ENCODE results near the gene SIRPA. TPM values are rescaled to one million over a fixed set of nuclear protein-coding genes. Genes with fewer than 3 reads are reported as not detected.
A peak's percentile ranks its signal among the peaks of the same experiment; 100 is the strongest.

The SIRPA gene
- total RNA-seq, 1 donor from 2014 or later = 35.5 TPM

- H3K4me2 ChIP-seq (ENCODE audit: low read length) = no peak overlapping the region
- Mint-ChIP-seq H3K9me3 (ENCODE audit: unreplicated experiment) (peaks cover 4% of the 10 kb centered on the region), H3K4me1 (ENCODE audit: low read depth, unreplicated experiment) (peaks cover 7% of the 10 kb centered on the region), H3K27me3 (ENCODE audit: low read depth, unreplicated experiment) (peaks cover 16% of the 10 kb centered on the region), H3K27ac (ENCODE audit: unreplicated experiment) (peak overlapping the region; percentile 4), H3K4me3 (ENCODE audit: unreplicated experiment) (no peak overlapping the region), H3K36me3 (ENCODE audit: low read depth, unreplicated experiment) (peaks cover 5% of the 10 kb centered on the region)
- no peaks in the 10 kb centered on the region for H3K9me3 ChIP-seq (ENCODE audit: insufficient read depth, low read depth, low read length)
- H4K20me1 ChIP-seq (ENCODE audit: insufficient read depth, low read length) = no peaks in the 10 kb centered on the region
- H3K27me3 ChIP-seq (ENCODE audit: insufficient read depth, low read length) = peaks cover 16% of the 10 kb centered on the region
- TF ChIP-seq CTCF (IDR thresholded peaks at IDR 0.05; ENCODE audit: insufficient read depth, low read depth, low read length) (no peak), EZH2 (IDR thresholded peaks at IDR 0.05; ENCODE audit: insufficient read depth, low read length) (no peak)
- H2AFZ ChIP-seq (ENCODE audit: low read depth, low read length) = no peak overlapping the region
- H3K4me1 ChIP-seq (ENCODE audit: insufficient read depth, low read length) = no peaks in the 10 kb centered on the region
- H3K4me3 ChIP-seq (ENCODE audit: insufficient read depth, low read depth, low read length) = no peak overlapping the region
- H3K79me2 ChIP-seq (ENCODE audit: insufficient read depth, low read length) = no peaks in the 10 kb centered on the region
- no peaks in the 10 kb centered on the region for H3K36me3 ChIP-seq (ENCODE audit: insufficient read depth, low read length)
- DNase-seq (ENCODE audit: low read depth) (peak; percentile 49), FAIRE-seq (no peak)
- H3K27ac ChIP-seq (ENCODE audit: low read depth, low read length) = no peak overlapping the region
- no peak overlapping the region for H3K9ac ChIP-seq (ENCODE audit: low read length)
These were observed 26.4 kb upstream of the SIRPA start for GRCh38 chr20:1868856-1869255.

GRCh38 chr20:1870323-1870722 lies 24.9 kb upstream of the SIRPA start:
- no peak overlapping the region for H3K4me3 ChIP-seq (ENCODE audit: insufficient read depth, low read depth, low read length)
- H3K79me2 ChIP-seq (ENCODE audit: insufficient read depth, low read length) = no peaks in the 10 kb centered on the region
- H2AFZ ChIP-seq (ENCODE audit: low read depth, low read length) = no peak overlapping the region
- DNase-seq (ENCODE audit: low read depth) (no peak), FAIRE-seq (no peak)
- no peak overlapping the region for H3K4me2 ChIP-seq (ENCODE audit: low read length)
- no peak overlapping the region for H3K4me3 Mint-ChIP-seq (ENCODE audit: unreplicated experiment)
- H3K36me3 ChIP-seq (ENCODE audit: insufficient read depth, low read length) = no peaks in the 10 kb centered on the region
- no peaks in the 10 kb centered on the region for H3K9me3 ChIP-seq (ENCODE audit: insufficient read depth, low read depth, low read length)
- no peaks in the 10 kb centered on the region for H3K4me1 ChIP-seq (ENCODE audit: insufficient read depth, low read length)
- no peak overlapping the region for H3K9ac ChIP-seq (ENCODE audit: low read length)
- peaks cover 16% of the 10 kb centered on the region for H3K27me3 ChIP-seq (ENCODE audit: insufficient read depth, low read length)
- peaks cover 16% of the 10 kb centered on the region for H3K27me3 Mint-ChIP-seq (ENCODE audit: low read depth, unreplicated experiment)
- H3K36me3 Mint-ChIP-seq (ENCODE audit: low read depth, unreplicated experiment) = peaks cover 5% of the 10 kb centered on the region
- TF ChIP-seq CTCF (IDR thresholded peaks at IDR 0.05; ENCODE audit: insufficient read depth, low read depth, low read length) (no peak), EZH2 (IDR thresholded peaks at IDR 0.05; ENCODE audit: insufficient read depth, low read length) (no peak)
- peaks cover 13% of the 10 kb centered on the region for H3K4me1 Mint-ChIP-seq (ENCODE audit: low read depth, unreplicated experiment)
- H3K9me3 Mint-ChIP-seq (ENCODE audit: unreplicated experiment) = peaks cover 4% of the 10 kb centered on the region
- H3K27ac Mint-ChIP-seq (ENCODE audit: unreplicated experiment) = no peak overlapping the region
- H3K27ac ChIP-seq (ENCODE audit: low read depth, low read length) = no peak overlapping the region
- H4K20me1 ChIP-seq (ENCODE audit: insufficient read depth, low read length) = no peaks in the 10 kb centered on the region

- Histone ChIP-seq H3K4me3 (ENCODE audit: insufficient read depth, low read depth, low read length) (no peak overlapping the region), H3K9me3 (ENCODE audit: insufficient read depth, low read depth, low read length) (no peaks in the 10 kb centered on the region), H3K79me2 (ENCODE audit: insufficient read depth, low read length) (no peaks in the 10 kb centered on the region), H3K4me2 (ENCODE audit: low read length) (no peak overlapping the region), H3K27me3 (ENCODE audit: insufficient read depth, low read length) (peaks cover 12% of the 10 kb centered on the region), H4K20me1 (ENCODE audit: insufficient read depth, low read length) (no peaks in the 10 kb centered on the region), H3K9ac (ENCODE audit: low read length) (no peak overlapping the region), H3K4me1 (ENCODE audit: insufficient read depth, low read length) (no peaks in the 10 kb centered on the region), H3K27ac (ENCODE audit: low read depth, low read length) (no peak overlapping the region), H3K36me3 (ENCODE audit: insufficient read depth, low read length) (no peaks in the 10 kb centered on the region), H2AFZ (ENCODE audit: low read depth, low read length) (no peak overlapping the region)
- peaks cover 13% of the 10 kb centered on the region for H3K27me3 Mint-ChIP-seq (ENCODE audit: low read depth, unreplicated experiment)
- no peak overlapping the region for H3K4me3 Mint-ChIP-seq (ENCODE audit: unreplicated experiment)
- DNase-seq (ENCODE audit: low read depth) (no peak), FAIRE-seq (no peak)
- H3K4me1 Mint-ChIP-seq (ENCODE audit: low read depth, unreplicated experiment) = peaks cover 13% of the 10 kb centered on the region
- H3K9me3 Mint-ChIP-seq (ENCODE audit: unreplicated experiment) = peaks cover 4% of the 10 kb centered on the region
- no peak overlapping the region for H3K27ac Mint-ChIP-seq (ENCODE audit: unreplicated experiment)
- H3K36me3 Mint-ChIP-seq (ENCODE audit: low read depth, unreplicated experiment) = peaks cover 5% of the 10 kb centered on the region
- TF ChIP-seq CTCF (IDR thresholded peaks at IDR 0.05; ENCODE audit: insufficient read depth, low read depth, low read length) = no peak
- no peak for TF ChIP-seq EZH2 (IDR thresholded peaks at IDR 0.05; ENCODE audit: insufficient read depth, low read length)
These were observed 24.2 kb upstream of the SIRPA start for GRCh38 chr20:1870792-1871550.
